HG02970 (cell line): ENCODE data around the gene CCDC28A.

Source experiments
- ATAC-seq: cut with Tn5 transposase; IDR thresholded peaks from one replicate; pipeline ENCODE4 v1.9.1; 2021; ENCODE audit warnings: mild to moderate bottlenecking, moderate library complexity, moderate number of reproducible peaks; ENCODE audit not compliant: unreplicated experiment, low FRiP score

CCDC28A gene

DNA sequence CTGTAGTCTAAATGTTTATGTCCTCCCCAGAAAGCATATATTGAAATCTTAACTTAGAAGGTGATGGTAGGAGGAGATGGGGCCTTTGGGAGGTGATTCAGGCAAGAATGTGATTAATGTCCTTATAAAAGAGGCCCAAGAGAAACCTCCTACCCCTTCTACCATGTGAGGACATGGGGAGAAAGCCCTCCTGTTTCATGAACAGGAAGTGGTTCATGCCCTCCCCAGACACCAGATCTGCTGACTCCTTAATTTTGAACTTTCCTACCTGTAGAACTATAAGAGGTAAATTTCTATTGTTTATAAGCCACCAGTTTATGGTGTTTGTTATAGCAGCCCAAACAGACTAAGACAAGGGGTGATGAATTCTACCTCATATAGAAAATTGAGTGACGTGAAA lies 13.6 kb downstream of the CCDC28A start:
- ATAC-seq = no peak

DNA sequence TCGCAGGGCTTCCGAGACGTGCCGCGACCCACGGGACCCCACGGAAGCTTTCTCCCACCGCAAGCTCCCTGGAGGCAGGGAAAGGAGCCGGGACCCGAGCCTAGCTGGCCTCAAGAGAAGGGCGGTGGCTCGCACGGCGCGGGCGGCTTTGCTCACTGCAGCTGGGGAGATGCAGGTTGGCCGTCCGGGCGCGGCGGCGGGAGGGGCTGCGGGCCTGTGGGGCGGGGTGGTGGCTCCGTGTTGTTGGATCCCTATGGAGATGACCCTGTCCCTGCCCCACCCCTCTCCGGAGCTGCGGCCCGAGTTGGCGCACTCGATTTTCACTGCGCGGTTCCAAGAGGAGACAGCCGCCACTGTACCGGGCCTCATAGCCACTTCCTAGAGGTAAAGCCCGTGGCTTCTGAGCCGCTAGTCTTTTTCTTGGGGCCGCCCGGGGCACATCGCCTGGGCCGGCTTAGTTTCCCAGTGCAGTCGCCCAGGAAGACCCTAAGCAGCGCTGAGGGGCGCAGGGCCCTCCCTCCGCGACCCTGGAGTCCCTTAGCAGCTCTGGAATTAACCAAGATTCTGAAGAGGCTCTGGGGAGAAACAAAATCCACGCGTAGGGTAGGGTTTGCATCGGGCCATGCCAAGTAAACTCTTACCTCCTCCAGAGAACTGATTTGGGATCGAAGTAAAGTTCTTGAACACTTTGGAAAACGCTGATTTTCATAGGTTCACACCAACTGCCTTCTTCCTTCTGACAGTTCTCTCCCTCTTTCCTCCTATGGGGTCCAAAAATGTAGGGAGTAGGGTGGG lies 22.4 kb downstream of the CCDC28A start, which contains the start of gene ECT2L:
Gene ECT2L, plus strand, starts transcription at position 279 of the 795 bp plus-strand sequence. CDS start 17,188 bp downstream, outside the sequence.
- ATAC-seq = no peak

DNA sequence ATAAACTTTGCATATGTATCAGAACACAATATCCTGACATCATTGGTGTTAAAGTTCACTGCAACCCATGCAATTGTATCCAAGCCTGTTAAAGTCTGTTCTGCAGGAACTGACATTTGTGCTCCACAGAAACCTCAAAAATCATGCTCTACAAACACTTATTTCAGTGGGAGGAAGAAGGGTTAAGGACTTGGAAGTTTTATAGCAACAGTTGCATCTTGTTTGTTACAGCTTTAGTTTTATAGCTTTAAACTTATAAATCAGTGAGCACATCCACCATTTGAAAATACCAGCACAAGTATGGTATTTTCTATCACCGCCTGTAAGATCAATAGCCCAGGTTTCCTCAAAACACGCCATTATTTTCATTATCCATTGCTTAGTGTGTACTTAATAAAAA lies 23.2 kb downstream of the CCDC28A start:
- no peak for ATAC-seq

DNA sequence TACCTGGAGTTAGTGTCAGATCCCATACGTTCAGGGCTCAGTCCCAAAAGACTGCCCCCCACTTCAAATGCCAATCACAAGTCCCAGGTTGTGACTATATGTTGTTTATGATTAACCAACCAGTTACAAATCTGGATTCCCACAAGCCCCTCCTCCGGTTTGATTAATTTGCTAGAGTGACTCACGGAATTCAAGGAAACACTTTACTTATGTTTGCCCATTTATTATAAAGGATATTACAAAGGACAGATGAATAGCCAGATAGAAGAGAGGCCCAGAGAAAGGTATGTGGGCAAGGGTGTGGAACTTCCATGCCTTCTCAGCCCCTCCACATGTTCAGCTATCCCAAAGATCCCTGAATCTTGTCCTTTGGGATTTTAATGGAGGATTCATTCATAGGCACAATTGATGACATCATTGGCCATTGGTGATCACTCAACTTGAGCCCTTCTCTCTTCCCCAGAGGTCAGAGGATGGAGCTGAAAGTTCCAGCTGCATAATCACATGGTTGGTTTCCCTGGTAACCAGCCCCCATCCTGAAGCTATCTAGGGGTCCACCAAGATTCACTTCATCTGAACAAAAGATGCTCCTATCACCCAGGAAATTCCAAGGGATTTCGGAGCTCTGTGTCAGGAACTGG lies 24.4 kb downstream of the CCDC28A start:
- no peak for ATAC-seq

DNA sequence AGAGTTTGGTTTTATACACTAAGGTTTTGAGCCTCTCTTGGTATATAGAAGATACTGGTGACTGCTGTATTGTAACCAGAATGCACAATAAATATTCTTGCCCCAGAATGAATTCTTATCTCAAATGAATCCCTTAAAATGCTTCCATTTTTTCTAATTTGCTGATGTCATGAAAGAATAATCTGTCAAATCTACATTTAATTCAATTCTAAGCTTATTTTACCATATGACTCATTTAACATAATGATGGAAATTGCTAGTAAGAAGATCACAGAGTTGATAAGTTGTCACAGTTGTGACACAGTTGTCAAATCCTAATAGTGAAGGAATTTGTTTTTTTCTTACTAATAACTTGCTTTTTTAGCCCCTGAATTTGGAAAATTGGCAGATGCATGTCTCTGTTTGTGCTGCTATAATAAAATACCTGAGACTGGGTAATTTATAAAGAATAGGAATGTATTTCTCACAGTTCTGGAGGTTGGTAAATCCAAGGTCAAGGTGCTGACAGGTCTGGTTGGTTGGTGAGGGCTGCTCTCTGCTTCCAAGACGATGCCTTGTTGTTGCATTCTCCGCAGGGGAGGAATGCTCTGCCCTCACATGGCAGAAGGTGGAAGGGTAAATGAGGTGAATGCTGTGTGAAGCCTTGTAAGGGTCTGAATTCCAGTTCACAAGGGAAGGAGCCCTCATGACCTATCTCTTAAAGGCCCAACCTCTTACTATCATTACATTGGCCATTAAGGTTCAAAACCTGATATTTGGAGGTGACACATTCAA lies 27.0 kb downstream of the CCDC28A start:
- no peak for ATAC-seq

DNA sequence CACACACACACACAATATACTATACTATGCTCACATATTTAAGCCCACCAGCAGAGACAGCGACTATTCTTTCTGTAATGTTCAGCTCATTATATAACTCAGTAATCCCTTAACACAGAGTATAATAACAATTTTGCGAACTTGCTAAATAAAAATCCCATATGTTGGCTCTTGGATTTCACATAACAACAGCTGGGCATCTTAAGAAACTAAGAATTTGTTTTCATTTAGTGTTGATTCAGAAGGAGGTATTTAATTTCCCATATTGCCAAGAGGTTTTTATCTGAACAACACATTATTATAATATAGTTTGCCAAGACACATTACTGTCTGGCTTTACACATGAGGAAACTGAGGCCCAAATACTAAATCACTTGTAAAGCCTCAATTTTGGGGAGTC lies 29.8 kb downstream of the CCDC28A start:
- ATAC-seq = no peak

DNA sequence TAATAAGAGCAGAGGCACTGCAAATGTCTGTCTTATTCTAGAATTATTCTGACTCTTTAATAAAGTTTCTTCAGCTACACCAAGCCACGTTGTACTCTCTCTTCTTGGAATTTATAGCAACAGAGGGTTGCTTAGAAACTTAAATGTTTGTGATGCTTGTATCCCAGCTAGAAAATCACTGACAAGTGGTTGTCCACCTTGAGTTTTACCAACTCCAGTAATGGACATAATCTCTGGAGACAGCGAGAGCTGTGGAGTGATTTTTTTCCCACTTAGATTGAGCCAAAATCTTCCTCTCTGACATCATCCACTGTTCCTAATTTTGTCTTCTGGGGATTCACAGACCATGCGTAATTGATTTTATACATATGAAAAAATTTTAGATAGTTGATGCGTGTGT lies 30.3 kb downstream of the CCDC28A start:
- no peak for ATAC-seq

DNA sequence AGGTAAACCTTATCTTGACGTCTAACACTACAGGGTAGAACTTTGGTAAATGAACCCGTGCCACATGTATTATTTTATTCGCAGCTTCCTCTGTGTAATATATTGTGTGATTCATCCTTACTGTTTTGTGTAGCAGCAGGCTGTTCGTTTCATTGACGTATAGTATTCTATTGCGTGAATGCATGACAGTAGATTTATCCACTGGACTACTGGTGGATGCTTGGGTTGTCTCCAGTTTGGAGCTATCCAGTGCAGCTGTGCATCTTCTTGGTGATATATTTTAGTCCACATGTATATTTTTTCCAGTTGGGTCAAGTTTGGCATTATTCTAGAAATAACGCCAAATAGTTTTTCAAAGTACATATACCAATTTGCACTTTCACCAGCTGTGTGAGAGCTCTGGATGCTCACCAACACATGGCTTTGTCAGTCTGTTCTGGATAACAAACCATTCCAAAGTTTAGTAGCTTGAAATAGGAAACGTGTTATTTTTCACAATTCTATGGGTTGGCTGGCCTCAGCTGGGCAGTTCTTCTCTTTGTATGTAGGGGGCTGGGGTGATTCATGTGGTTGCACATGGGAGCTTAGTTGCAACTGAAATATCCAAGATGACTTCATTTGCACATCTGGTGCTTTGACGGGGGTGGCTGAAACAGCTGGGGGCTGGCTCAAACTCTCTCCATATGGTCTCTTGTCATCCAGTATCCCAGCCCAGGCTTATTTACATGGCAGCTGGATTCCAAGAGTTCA lies 31.6 kb downstream of the CCDC28A start:
- ATAC-seq = no peak

DNA sequence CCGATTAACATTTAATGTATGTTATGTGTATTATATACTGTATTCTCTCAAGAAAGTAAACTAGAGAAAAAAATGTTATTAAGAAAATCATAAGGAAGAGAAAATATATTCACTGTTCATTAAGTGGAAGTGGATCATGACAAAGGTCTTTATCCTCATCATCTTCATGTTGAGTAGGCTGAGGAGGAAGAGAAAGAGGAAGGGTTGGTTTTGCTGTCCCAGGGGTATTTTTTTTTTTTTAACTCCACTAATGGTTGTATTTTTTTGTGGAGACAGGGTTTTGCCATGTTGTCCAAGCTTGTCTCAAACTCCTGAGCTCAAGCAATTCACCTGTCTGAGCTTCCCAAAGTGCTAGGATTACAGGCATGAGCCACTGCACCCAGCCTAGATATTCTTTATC lies 33.3 kb downstream of the CCDC28A start:
- ATAC-seq = no peak

DNA sequence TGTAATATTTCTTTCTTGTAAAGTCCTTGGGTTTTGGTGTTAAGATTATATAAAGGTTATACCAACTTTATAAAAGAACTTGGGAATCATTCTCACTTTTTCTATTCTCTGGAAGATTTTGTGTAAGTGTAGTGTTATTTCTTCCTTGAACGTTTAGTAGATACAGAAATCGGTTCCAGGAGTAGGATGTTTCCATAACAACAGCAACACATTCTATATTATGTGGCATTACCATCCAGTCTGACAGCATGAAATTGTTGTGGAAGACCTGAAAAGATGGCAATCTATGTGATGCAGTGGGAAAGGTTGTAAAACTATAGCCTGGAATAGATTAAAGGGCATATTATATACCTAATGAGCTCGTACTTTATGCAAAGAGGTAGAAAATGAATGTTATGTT lies 36.1 kb downstream of the CCDC28A start:
- no peak for ATAC-seq

DNA sequence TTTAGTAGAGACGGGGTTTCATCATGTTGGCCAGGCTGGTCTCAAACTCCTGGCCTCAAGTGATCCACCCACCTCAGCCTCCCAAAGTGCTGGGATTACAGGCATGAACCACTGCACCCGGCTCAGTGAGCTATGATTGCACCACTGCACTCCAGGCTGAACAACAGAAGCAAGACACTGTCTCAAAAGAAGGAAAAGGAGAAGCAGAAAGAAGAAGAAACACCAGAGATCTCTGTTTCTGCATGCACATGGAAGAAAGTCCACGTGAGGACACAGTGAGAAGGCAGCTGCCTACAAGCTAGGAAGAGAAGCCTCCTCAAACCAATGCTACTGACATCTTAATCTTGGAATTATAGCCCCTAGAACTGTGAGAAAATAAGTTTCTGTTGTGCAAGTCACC lies 38.3 kb downstream of the CCDC28A start:
- ATAC-seq = no peak

DNA sequence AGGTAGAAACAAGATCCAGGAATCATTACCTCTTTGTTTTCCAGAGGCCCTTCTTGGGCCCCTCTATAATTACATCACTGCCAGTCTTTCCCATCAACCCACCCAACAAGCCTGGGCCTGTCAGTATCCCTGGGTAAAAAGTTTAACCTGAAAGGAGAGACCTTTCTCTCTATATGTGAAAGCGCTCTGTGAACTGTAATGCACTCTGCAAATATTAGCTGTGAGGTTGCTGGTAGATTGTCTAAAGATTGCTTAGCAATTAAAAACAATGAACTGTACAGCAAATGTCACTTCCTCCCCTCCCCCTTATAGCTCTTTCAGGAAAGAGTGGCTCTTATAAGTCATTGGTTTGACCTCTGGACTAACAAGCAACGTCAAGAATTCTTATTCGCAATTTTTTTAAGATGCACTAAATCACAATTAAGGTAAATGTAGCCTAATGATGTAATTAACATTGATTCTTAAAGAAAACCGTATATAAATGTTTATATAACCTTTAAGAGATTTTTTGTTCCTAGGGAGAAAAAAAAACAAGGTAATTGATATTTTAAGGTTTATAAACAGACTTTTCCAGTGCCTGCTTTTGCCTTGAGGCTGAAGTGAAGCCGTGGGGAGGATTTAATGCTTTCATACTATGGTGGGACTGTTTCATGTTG lies 40.7 kb downstream of the CCDC28A start:
- ATAC-seq = no peak

DNA sequence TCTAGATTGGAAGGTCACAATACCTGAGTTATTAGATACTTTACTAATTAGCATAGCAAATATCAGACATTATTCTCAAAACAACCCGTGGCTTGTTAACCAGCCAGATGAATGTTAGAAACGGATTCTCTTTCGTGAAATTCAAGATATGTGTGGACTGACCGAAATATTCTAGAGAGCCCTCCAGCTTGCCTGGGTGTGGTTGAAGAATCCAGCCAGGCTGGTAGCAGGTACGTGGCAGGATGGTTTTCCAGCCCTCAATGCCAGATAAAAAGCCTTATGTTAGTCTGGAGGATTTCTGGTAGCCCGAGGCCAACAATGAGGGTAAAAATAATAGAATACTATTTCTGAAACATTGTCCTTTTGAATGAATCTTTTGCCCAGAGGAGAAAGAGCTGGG lies 41.7 kb downstream of the CCDC28A start:
- ATAC-seq = no peak

DNA sequence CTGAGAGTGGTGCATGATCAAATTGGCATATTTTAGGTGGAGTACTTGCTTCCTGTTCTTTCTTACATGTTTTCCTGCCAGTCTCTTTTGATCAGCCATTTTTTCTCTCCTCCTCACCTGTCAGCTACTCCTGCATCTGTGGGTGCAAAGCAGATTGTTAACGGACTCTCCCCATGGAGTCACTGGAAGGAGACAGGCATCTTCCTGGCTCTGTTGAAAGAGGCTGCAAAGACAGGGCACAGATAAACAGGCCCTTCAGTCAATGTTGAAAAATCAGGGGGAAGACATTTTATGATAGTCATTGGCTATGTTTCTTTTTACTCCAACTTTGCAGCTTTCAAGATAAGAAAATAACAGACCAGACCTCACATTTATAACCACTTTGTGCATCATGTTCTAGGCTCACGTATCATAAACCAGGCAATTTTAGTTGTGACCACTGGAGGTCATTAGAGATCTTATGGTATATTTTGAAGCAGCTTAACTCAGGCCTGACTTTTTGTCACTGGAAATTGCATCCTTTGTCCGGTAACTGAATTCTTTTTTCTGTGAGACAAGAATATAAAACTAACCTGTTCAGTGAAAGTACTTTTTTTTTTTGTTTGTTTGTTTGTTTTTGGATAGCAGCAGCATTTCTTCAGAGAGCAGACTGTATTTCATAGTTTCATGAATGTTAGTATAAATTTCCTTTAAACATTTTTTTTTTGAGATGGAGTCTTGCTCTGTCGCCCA lies 42.4 kb downstream of the CCDC28A start:
- peak; percentile 64 for ATAC-seq

DNA sequence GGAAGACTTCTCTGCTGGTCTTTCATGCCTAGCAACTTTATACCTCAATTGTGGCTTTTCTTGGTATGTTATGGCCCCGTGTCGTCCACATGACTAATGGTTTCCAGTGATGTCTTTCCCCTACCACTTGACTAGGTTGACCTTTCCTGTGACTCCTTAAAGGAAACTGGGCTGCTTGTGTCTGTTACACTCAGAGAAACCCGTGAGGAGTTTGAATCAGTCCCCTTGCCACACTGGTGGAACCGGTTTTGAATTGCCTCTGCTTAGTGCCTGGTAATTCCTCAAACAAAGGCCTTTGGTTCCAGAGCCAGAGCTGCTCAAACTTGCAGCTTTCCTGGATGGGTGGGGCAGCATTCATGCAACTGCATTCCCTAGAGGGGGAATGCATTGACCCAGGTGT lies 44.2 kb downstream of the CCDC28A start:
- no peak for ATAC-seq

DNA sequence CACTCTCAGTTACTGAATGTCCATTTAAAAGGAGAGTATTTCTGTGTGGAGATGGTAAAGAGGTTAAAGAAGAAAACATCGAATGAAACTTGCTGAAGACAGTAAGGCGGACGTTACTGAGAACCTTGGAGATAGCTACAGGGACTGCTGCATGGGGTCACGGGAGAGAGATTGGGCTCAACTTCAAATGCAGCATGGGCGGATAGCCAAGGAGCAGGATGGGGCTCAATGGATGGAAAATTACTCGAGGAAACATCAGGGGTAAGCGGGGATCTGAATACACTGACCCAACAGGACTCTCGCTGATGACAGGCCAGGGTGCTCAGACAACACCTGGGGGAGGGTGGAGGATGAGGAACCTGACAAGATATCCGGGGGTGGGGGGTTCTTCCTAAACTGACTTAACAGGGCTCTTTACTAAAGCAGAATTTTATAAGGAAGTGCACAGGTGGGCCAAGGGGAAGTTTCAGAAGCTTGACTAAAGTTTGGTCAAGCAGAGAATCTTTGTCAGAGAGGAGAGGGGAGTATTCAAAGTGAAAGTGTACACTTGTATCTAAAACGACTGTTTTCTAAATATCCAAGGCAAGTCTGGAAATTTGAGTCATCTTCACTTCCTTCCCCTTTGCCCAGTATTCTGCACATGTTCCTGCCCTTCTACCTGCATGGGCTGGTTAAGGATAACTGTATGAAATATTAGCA lies 45.1 kb downstream of the CCDC28A start:
- no peak for ATAC-seq

DNA sequence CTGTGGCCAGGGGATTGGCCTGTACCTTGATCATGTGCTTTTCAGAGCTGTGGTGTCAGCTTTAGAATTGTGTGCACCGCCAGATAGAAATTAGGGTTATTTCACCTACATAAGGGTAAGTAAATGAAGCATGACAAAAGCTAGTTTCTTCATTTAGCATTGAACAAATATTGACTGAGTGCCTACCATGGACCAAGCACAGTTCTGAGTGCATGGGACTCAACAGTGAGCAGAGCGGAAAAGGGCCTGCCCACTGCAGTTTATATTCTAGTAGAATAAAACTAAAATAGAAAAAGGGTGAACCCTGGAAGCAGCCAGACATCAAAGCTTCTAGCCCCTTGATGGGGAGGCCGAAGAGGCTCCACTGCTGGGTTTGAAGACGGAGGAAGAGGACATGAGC lies 48.0 kb downstream of the CCDC28A start:
- no peak for ATAC-seq

DNA sequence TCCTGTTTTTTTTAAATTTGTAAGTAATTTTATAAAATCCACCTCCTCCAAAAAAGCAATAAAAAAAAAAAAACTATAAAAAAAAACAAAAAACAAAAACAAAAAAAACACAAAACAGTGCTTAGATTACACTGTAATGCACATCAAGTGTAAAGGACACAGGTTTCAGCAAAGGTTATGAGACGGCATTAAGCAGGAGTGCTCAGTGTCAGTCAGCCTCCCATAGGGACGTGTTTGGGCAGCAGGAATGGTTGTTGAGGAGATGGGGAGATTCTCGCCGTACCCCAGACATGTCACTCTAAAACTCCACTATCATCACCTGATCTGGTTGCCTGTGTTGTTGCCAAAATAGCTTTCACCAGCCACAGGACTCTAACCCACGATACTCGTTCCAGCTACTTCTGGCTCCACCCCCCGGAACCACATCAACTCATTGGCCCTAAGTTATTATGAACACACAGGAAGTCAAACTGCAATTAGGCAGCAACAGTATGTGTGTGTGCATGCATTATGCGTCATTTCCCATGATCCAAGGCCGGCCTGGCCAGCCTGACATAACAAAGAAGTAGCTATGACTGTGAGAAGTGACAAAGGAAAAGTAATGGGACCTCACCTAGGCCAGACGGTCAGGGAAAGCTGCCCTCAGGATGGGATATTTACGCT lies 51.0 kb downstream of the CCDC28A start:
- ATAC-seq = no peak
